Activated CD4-positive, alpha-beta T cell treated with anti-CD3 and anti-CD28 coated beads for 1 hour (primary cell): ENCODE data around the gene DEFB125.
"Not testable (repeated sequence)": the region's sequence is repeated elsewhere in the genome, so short reads cannot be mapped to it uniquely, and the experiment has no call there.

Experiments
- DNase-seq: peaks from one replicate; pipeline ENCODE4 v3.0.0-alpha.2; 2020

Gene DEFB125

GRCh38 chr20:87401-87800 is at the start of gene DEFB125:
Gene DEFB125 (plus strand): TSS chr20:87672. CDS start chr20:87710, 38 bp downstream.
- DNase-seq: no peak

- no peak for DNase-seq
Measured at GRCh38 chr20:60035-60918, 27.2 kb upstream of the DEFB125 start.

GRCh38 chr20:61230-61629 is 26.2 kb upstream of the DEFB125 start:
- DNase-seq: no peak

DNA sequence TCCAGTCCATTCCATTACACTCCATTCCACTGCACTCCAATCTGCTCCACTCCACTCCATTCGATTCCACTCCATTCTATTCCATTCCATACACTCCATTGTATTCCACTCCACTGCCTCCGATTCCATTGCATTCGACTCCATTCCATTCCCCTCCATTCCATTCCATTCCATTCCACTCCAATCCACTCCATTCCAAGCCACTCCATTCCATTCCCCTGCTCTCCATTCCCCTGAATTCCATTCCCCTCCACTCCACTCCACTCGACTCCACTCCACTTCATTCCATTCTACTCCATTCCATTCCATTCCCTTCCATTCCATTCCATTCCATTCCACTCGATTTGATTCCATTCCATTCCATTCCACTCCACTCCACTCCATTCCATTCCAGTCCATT is 25.7 kb upstream of the DEFB125 start:
- no peak for DNase-seq

DNA sequence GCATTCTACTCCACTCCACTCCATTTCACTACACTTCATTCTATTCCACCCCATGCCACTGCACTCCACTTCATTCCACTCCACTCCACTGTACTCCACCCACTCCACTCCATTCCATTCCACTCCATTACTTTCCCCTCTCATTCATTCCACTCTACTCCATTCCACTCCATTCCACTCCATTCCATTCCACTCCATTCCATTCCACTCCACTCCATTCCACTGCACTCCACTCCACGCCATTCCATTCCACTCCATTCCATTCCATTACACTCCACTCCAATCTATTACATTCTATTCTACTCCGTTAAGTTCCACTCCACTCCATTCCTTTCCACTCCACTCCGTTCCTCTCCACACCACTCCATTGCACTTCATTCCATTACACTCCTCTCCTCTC is 25.0 kb upstream of the DEFB125 start:
- DNase-seq: no peak

GRCh38 chr20:64026-64603 is 23.4 kb upstream of the DEFB125 start:
- no peak for DNase-seq

DNA sequence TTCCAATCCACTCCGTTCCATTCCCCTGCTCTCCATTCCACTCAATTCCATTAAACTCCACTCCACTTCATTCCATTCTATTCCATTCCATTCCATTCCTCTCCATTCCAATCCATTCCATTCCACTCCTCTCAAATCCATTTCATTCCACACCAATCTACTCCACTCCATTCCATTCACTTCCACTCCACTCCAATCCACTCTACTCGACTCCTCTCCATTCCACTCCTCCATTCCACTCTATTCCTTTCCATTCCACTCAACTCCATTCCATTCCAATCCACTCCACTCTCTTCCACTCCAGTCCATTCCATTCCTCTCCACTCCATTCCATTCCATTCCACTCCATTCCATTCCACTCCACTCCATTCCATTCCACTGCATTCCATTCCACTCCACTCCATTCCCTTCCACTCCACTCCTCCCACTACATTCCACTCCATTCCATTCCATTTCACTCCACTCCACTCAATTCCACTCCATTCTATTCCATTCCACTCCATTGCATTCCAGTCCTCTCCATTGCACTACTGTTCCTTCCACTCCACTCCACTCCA is 22.6 kb upstream of the DEFB125 start:
- no peak for DNase-seq

GRCh38 chr20:77231-77630 is 10.2 kb upstream of the DEFB125 start:
- DNase-seq: no peak

- DNase-seq: no peak
Measured at GRCh38 chr20:78338-78737, 9.1 kb upstream of the DEFB125 start.

DNA sequence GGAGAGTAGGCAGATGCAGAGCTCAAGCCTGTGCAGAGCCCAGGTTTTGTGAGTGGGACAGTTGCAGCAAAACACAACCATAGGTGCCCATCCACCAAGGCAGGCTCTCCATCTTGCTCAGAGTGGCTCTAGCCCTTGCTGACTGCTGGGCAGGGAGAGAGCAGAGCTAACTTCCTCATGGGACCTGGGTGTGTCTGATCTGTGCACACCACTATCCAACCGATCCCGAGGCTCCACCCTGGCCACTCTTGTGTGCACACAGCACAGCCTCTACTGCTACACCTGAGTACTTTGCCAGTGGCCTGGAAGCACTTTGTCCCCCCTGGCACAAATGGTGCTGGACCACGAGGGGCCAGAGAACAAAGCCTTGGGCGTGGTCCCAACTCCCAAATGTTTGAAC is 7.9 kb upstream of the DEFB125 start:
- no peak for DNase-seq

DNA sequence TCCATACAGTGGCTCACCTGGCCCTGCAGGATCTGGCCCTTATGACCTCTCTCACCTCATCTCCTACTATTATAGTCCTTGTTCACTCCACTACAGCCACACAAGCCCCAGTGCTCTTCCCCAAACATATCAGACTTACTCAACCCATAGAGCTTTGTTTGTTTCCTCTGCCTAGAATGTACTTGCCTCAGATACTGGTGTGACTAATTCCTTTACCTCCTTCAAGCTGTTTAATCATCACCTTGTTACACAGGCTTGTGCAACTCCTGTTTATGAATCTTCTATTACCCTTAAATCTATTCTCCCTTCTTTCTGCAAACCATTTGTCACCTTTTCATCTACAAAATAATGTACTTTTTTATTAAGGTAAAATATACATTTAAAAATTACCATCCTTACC is 3.2 kb downstream of the DEFB125 start:
- no peak for DNase-seq

DNA sequence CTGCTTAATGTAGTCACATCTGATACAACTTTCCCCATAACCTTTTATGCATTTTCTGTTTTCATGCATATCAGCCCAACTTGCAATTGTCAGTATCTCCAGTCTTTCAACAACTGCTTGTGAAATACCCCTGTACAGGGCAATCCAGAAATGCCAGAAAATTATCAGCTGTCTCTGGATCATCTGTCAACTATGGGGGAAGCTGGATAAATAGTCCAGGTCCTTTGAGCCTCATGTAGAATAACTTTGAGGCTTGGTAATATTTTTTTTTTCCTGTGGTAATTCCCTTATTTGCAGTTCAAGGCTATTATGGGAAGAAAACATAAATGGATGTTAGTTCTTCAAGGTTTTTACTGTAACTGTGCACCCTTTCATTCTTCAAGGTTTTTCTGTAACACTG is 6.2 kb downstream of the DEFB125 start:
- DNase-seq: no peak

DNA sequence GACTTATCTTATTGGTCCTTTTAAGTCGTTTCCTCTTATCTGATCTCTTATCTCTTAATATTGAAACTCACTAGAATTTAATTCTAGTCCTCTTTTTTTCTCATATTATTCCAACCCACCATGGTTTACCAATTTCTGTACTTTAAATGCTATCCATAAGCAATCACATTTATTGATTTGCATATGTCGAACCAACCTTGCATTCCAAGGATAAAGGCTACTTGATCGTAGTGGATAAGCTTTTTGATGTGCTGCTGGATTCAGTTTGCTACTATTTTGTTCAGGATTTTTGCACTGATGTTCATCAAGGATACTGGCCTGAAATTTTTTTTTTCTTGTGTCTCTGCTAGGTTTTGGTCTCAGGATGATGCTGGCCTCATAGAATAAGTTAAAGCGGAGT is 7.7 kb downstream of the DEFB125 start:
- DNase-seq: no peak

DNA sequence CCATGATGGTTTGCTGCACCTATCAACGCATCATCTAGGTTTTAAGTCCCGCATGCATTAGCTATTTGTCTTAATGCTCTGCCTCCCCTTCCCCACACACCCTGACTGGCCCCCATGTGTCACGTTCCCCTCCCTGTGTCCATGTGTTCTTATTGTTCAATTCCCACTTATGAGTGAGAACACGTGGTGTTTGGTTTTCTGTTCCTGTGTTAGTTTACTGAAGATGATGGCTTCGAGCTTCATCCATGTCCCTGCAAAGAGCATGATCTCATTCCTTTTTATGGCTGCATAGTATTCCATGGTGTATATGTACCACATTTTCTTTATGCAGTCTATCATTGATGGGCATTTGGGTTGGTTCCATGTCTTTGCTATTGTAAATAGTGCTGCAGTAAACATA is 10.2 kb downstream of the DEFB125 start:
- not testable (repeated sequence) for DNase-seq

DNA sequence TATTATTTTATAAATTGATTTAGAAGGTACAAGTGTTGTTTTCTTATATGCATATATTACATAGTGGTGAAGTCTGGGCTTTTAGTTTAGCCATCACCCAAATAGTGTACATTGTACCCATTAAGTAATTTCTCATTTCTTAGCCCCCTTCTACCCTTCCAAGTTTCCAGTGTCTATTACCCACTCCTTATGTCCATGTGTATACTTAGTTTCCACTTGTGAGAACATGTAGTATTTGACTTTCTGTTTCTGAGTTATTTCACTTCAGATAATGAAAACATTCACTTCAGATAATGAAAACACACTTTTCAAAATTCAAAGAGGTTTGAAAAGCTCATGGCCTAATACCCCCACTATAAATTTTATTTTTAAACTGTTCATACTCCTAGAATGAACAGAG is 14.5 kb downstream of the DEFB125 start:
- no peak for DNase-seq

DNA sequence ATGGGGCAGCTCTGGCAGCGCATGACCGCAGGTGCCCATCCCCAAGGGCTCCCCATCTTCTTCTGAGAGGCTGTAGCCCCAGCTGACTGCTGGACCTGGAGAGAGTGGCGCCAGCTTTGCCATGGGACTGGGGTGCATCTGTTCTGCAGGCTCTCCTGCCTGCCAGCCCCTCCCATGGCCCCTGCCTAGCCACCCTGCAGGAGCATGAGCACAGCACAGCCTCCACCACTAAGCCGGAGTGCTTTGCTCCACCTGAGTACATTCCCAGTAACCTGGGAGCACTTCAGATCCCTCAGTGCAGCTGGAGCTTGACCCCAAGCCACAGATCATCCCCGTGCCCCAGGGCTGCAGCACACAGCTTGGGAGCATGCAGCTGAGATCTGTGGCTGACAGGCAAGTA is 16.0 kb downstream of the DEFB125 start:
- no peak for DNase-seq

DNA sequence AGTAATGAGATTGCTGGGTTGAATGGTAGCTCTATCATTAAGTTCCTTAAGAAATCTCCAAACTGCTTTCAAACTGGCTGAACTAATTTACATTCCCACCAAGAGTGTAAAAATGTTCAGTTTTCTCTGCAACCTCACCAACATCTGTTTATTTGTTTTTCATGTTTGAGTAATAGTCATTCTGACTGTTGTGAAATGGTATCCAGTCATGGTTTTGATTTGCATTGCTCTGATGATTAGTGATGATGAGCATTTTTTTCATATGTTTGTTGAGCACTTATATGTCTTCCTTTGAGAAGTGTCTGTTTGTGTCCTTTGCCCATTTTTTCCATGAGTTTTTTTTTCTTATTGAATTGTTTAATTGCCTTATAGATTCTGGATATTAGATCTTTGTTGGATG is 24.9 kb downstream of the DEFB125 start:
- no peak for DNase-seq

DNA sequence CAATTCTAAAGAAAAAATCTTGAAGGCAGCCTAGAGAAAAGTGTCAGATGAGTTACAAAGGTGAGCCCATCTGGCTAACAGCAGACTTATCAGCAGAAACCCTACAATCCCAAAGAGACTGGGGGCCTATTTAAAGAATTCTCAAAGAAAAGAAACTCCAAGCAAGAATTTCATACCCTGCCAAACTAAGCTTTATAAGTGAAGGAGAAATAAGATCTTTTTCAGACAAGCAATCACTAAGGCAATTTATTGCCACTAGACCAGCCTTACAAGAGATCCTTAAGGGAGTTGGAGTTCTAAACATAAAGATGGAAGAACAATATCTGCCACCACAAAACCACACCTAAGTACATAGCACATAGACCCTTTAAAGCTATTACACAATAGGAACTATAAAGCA is 30.0 kb downstream of the DEFB125 start:
- no peak for DNase-seq

- not testable (repeated sequence) for DNase-seq
Measured at GRCh38 chr20:129786-130323, 42.4 kb downstream of the DEFB125 start.

DNA sequence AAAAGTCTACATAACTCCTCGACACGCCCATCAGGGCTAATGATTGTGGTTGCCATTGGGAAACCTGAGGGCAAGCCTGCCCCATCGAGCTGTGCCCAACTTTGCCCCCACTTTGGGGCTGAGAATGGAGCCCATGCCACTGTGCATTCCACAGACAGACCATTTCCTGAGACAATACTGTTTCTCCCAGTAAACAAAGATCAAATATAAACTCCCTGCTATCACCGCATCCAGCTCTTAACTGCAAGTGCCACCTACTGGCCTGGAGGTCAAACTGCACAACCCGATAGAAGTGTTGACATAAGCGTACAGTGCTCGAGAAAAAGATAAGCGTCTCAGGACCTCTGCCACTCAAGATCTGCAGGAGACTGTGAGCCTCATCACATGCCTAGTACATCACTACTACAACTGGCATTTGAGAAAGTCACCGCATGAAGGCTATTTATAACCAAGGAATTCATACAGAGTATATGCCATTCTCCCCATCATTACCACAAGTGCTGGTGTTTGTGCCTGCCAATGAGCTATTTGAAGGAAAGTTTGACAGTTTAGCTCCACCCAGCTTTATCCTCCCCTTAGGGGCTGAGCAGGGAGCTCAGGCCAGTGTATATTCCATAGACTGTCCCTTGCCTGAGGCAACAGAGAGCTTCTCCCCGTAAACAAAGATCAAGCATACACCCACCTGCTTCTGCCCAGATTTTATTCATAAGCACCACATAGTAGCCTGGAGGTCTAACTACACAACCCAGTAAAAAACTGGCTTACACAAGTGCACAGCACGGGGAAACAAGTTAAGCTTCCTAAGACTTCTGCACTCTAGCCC is 50.4 kb downstream of the DEFB125 start:
- no peak for DNase-seq

DNA sequence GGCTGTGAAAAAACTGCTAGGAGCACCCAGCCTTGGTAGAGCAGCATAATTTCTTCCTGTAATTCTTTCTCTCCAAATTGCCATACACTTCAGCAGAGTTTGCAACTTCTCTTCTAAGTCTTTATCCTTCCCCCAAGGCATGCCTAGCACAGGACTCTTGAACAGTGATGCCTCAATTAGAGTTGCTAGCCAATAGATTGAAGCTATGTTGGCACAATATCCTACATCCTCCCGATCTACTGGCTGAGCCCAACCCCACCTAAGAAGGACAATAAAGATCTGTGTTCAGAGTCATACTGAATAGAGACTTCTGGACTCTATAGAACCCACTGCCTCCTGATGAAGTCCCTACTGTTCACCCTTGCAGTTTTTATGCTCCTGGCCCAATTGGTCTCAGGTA is 54.8 kb downstream of the DEFB125 start, which contains the start of gene DEFB126:
Gene DEFB126, plus strand, starts transcription at position 301 of the 400 bp plus-strand sequence. Its CDS starts 39 bp downstream, at position 340.
- DNase-seq: no peak

GRCh38 chr20:145877-146276 is 58.4 kb downstream of the DEFB125 start:
- DNase-seq: no peak
